Activated T-helper 1 cell treated with Interleukin-2 at 50 U/mL for 16 hours (primary cell): Measurements from ENCODE around the gene RFNG.

Source experiments
- DNase-seq: peaks from one replicate; pipeline ENCODE4 v3.0.0-alpha.2; 2020; ENCODE audit warnings: low read depth

RFNG gene

GRCh38 chr17:81999976-82000802, 51.4 kb downstream of the RFNG start:
- DNase-seq = no peak

DNA sequence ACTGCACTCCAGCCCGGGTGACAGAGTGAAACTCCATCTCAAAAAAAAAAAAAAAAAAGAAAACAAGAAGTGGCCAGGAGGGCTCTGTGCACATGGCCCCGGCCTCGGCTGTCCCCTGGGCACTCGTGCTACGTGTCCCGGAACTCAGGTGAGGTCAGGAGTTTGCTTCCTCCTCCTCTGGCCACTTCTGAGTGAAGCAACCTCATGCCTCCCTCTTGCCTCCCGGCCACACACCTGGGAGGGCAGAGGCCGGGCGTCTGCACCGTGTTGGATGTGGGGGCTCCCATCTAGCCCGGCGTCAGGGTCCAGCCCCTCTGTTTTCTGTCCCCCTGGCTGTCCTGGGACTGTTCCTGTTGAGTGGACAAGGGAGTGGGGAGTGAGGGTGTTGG, 52.0 kb downstream of the RFNG start:
- no peak for DNase-seq

GRCh38 chr17:81998691-81999438, 52.7 kb downstream of the RFNG start:
- no peak for DNase-seq

GRCh38 chr17:81998212-81998611, 53.4 kb downstream of the RFNG start:
- DNase-seq = no peak
